ENCODE data around the gene TESPA1. TPM values are rescaled to one million over a fixed set of nuclear protein-coding genes. Genes with fewer than 3 reads are reported as not detected.

Gene TESPA1
- total and polyA plus RNA-seq, 2 experiments from 2014 or later: 0.34 TPM; not detected in 1

- no peaks in the 10 kb centered on the region for H3K9me2 ChIP-seq (ENCODE audit: insufficient read depth)
- H3K4me1 Mint-ChIP-seq: peaks cover 20% of the 10 kb centered on the region
- no peaks in the 10 kb centered on the region for H3K9me3 Mint-ChIP-seq
- no peaks in the 10 kb centered on the region for H3K79me2 ChIP-seq (replicated peaks; ENCODE audit: insufficient read depth)
- no peak overlapping the region for H3K4me3 ChIP-seq
- no peaks in the 10 kb centered on the region for H3K36me3 ChIP-seq (ENCODE audit: insufficient read depth)
- H2AFZ ChIP-seq: peak overlapping the region; percentile 14
- no peaks in the 10 kb centered on the region for H3K36me3 Mint-ChIP-seq (ENCODE audit: low read depth)
- no peak overlapping the region for H3K4me2 ChIP-seq
- peaks cover 13% of the 10 kb centered on the region; the same call in 1 of the 2 replicates for H3K4me1 ChIP-seq (ENCODE audit: insufficient read depth)
- no peak overlapping the region for H3K27ac ChIP-seq (ENCODE audit: low read depth)
- ATAC-seq (peak; percentile 77), DNase-seq (ENCODE audit: low spot score) (peak; percentile 39)
- no peaks in the 10 kb centered on the region for H3F3A ChIP-seq (replicated peaks; ENCODE audit: low read depth)
- H3K27me3 Mint-ChIP-seq (ENCODE audit: insufficient read depth, low read depth, poor library complexity): peaks cover 3% of the 10 kb centered on the region
- H3K4me3 Mint-ChIP-seq: no peak overlapping the region
- TF ChIP-seq CTCF (conservative IDR thresholded peaks at IDR 0.05; ENCODE audit: low read depth in 2 of 2): peak; percentile 11 to 30; a peak in 1 of 4 replicates
- TF ChIP-seq ZNF114 (CRISPR knock-in tag; IDR thresholded peaks at IDR 0.05): no peak
- no peaks in the 10 kb centered on the region for H4K20me1 ChIP-seq (replicated peaks; ENCODE audit: insufficient read depth)
- no peak overlapping the region for H3K27ac Mint-ChIP-seq
- H3K27me3 ChIP-seq (ENCODE audit: insufficient read depth): no peaks in the 10 kb centered on the region
Measured at GRCh38 chr12:54974279-54974678, 10.3 kb downstream of the TESPA1 start.

GRCh38 chr12:54973556-54973955 lies 11.0 kb downstream of the TESPA1 start:
- Histone ChIP-seq H3K27ac (ENCODE audit: low read depth) (no peak overlapping the region), H3K79me2 (replicated peaks; ENCODE audit: insufficient read depth) (no peaks in the 10 kb centered on the region), H3K4me1 (ENCODE audit: insufficient read depth) (peaks cover 13% of the 10 kb centered on the region; the same call in 1 of the 2 replicates), H3F3A (replicated peaks; ENCODE audit: low read depth) (no peaks in the 10 kb centered on the region), H3K4me3 (no peak overlapping the region), H3K4me2 (no peak overlapping the region), H4K20me1 (replicated peaks; ENCODE audit: insufficient read depth) (no peaks in the 10 kb centered on the region), H3K36me3 (ENCODE audit: insufficient read depth) (no peaks in the 10 kb centered on the region), H3K9me2 (ENCODE audit: insufficient read depth) (no peaks in the 10 kb centered on the region), H2AFZ (no peak overlapping the region), H3K27me3 (ENCODE audit: insufficient read depth) (no peaks in the 10 kb centered on the region)
- no peak overlapping the region for H3K27ac Mint-ChIP-seq
- DNase-seq (ENCODE audit: low spot score) (no peak), ATAC-seq (no peak)
- H3K36me3 Mint-ChIP-seq (ENCODE audit: low read depth): no peaks in the 10 kb centered on the region
- H3K9me3 Mint-ChIP-seq: no peaks in the 10 kb centered on the region
- peaks cover 3% of the 10 kb centered on the region for H3K27me3 Mint-ChIP-seq (ENCODE audit: insufficient read depth, low read depth, poor library complexity)
- no peak overlapping the region for H3K4me3 Mint-ChIP-seq
- peaks cover 20% of the 10 kb centered on the region for H3K4me1 Mint-ChIP-seq
- no peak for TF ChIP-seq ETS1 (IDR thresholded peaks at IDR 0.05)
- TF ChIP-seq ZNF462 (CRISPR knock-in tag; IDR thresholded peaks at IDR 0.05): no peak
- TF ChIP-seq JUNB (IDR thresholded peaks at IDR 0.05; ENCODE audit: unreplicated experiment): no peak
- TF ChIP-seq POLR2AphosphoS5 (IDR thresholded peaks at IDR 0.05; ENCODE audit: low read depth): no peak
- TF ChIP-seq CTCF (conservative IDR thresholded peaks at IDR 0.05; ENCODE audit: low read depth in 2 of 2): no peak
- TF ChIP-seq NANOG (IDR thresholded peaks at IDR 0.05; ENCODE audit: borderline replicate concordance): no peak
- TF ChIP-seq ZNF331 (CRISPR knock-in tag; IDR thresholded peaks at IDR 0.05; ENCODE audit: low read depth): no peak
- no peak for TF ChIP-seq STAT1 (IDR thresholded peaks at IDR 0.05; ENCODE audit: unreplicated experiment)

Data from GM23338 (cell line).